Measurements from ENCODE around the gene KLF4. TPM values are rescaled to one million over a fixed set of nuclear protein-coding genes. Genes with fewer than 3 reads are reported as not detected.
A peak's percentile ranks its signal among the peaks of the same experiment; 100 is the strongest.
"Not testable (repeated sequence)": the region's sequence is repeated elsewhere in the genome, so short reads cannot be mapped to it uniquely, and the experiment has no call there.

The KLF4 gene
- total and polyA plus RNA-seq, 7 experiments from 2014 or later, result 0.29 to 266 (median 1.0) TPM; not detected in 2

DNA sequence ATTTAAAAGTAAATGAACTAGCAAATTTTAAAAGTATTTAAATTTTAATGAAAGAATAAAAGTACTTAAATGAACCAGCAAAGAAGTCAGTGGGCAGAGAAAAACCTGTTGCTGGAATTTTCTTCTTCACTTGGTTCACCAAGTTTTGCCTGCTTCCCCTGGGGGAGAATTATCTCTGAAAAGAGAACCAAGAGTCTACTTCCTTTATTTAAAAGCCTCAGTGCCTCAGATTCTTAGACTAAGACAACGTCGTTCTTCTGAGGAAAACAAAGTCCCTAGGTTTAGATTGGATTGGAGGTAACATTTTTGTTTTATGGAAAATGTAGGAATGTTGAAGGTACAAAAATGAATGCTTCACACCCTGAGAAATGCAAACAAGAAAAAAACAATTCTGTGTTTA is 7.4 kb upstream of the KLF4 start:
- Histone ChIP-seq H3K4me1 (ENCODE audit: control insufficient read depth in 2 of 2, insufficient read depth in 2 of 2, low read length in 2 of 2) (no peaks in the 10 kb centered on the region), H3K9me3 (ENCODE audit: control insufficient read depth in 2 of 3, low read length in 3 of 3) (no peaks in the 10 kb centered on the region), H3K4me3 (ENCODE audit: low read length) (no peak overlapping the region), H3K27ac (ENCODE audit: low read depth, low read length) (no peak overlapping the region), H3K36me3 (ENCODE audit: control insufficient read depth in 2 of 3, insufficient read depth in 3 of 3, low read length in 3 of 3) (no peaks in the 10 kb centered on the region), H3K27me3 (ENCODE audit: control insufficient read depth in 2 of 2, insufficient read depth in 2 of 2, low read length in 2 of 2) (no peaks in the 10 kb centered on the region)
- Mint-ChIP-seq H3K4me1 (peaks cover 0 to 4% (median 0%) of the 10 kb centered on the region in 7 donors), H3K27ac (no peak overlapping the region), H3K36me3 (no peaks in the 10 kb centered on the region), H3K9me3 (peaks cover 0 to 5% (median 0%) of the 10 kb centered on the region in 11 donors), H3K27me3 (peaks cover 22 to 36% (median 26%) of the 10 kb centered on the region in 5 donors), H3K4me3 (no peak overlapping the region)
- no peak for DNase-seq
- CTCF ChIA-PET, result no interaction called here
- no peak for ATAC-seq
- intact Hi-C loops (cut with micrococcal nuclease), result loop anchor here in 1 of 2 donors (10.0 kb wide), 1 partner anchor 1618 kb away; the partner anchor contains the start of gene TMEM245
- POLR2A ChIA-PET, result no interaction called here

- no peak overlapping the region for H3K4me3 ChIP-seq (ENCODE audit: low read length)
- DNase-seq (no peak), ATAC-seq (no peak)
- no peak overlapping the region for H3K27ac ChIP-seq (ENCODE audit: low read depth, low read length)
- peaks cover 0 to 5% of the 10 kb centered on the region in 2 donors for H3K4me1 ChIP-seq (ENCODE audit: control insufficient read depth in 2 of 2, insufficient read depth in 2 of 2, low read length in 2 of 2)
- peaks cover 5 to 28% (median 15%) of the 10 kb centered on the region in 7 donors for H3K4me1 Mint-ChIP-seq
- intact Hi-C loops (cut with micrococcal nuclease), result loop anchor here in 1 of 2 donors (5.0 to 10.0 kb wide), 2 partner anchors 1440 to 1622 kb away; partner anchors contain the start of genes ABITRAM, ELP1 and TMEM245
- peaks cover 47 to 55% (median 55%) of the 10 kb centered on the region in 5 donors for H3K27me3 Mint-ChIP-seq
- H3K36me3 ChIP-seq (ENCODE audit: control insufficient read depth in 2 of 3, insufficient read depth in 3 of 3, low read length in 3 of 3), result no peaks in the 10 kb centered on the region
- H3K4me3 Mint-ChIP-seq, result no peak overlapping the region
- H3K9me3 ChIP-seq (ENCODE audit: control insufficient read depth in 2 of 3, low read length in 3 of 3), result no peaks in the 10 kb centered on the region
- H3K27me3 ChIP-seq (ENCODE audit: control insufficient read depth in 2 of 2, insufficient read depth in 2 of 2, low read length in 2 of 2), result peaks cover 0 to 3% of the 10 kb centered on the region in 2 donors
- H3K9me3 Mint-ChIP-seq, result peaks cover 0 to 13% (median 0%) of the 10 kb centered on the region in 11 donors
- H3K27ac Mint-ChIP-seq, result no peak overlapping the region
- ChIA-PET CTCF (no interaction called here), POLR2A (no interaction called here)
- H3K36me3 Mint-ChIP-seq, result no peaks in the 10 kb centered on the region
Observed at GRCh38 chr9:107492381-107492970, 2.9 kb upstream of the KLF4 start.

DNA sequence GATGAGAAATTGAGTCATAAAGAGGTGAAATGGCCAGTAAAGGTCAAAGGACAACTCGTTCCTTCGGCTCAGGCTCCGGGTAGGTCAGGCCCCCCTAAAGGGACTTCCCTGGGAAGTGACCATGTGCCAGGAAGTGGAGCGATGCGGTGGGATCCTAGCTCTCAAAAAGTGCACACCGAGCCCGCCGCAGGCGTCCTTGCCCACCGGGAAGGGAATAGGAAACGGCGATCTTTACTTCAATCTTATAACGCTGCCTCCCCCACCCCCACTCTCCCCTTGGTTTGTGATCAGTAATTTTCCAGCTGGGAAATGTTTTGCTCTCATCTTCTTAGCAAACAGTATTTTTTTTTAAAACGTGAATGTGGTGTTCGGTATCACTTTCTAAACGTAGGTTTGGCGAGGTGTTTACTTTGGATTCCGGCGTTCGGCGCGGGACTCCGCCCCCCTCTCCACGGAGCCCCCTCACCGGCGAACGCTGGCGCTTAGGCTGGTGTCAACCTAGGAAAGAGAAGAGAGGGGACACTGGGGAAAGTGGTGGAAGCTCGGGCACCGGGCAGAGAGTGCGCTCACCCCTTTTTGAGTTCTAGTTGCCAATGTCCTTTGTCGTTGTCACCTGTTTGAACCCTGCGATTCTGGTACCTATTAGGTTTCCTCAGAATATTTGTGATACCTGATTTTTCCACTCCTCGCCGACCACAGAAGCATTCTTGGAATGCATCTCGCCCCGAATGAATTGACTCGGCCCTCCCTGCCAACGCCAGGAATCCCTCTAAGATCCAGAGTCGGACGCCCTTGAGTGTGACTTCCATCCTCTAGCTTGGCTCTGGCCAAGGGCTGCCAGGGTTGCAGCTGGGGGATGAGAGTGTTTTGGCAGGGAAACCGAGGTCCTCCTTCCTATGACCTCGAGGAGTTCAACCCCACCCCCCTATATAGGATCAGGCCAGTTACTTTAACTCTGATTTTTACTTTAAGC is 1.8 kb upstream of the KLF4 start:
- no peak overlapping the region for H3K4me3 ChIP-seq (ENCODE audit: low read length)
- DNase-seq (no peak), ATAC-seq (no peak)
- POLR2A ChIA-PET, result no interaction called here
- no peaks in the 10 kb centered on the region for H3K36me3 ChIP-seq (ENCODE audit: control insufficient read depth in 2 of 3, insufficient read depth in 3 of 3, low read length in 3 of 3)
- peak overlapping the region; percentile 7 to 85 (median 58) for H3K4me3 Mint-ChIP-seq
- intact Hi-C loops (cut with micrococcal nuclease), result loop anchor here in 1 of 2 donors (5.0 to 10.0 kb wide), 2 partner anchors 1441 to 1623 kb away; partner anchors contain the start of genes ABITRAM, ELP1 and TMEM245
- peak overlapping the region in 1 of 9 donors; percentile 2 for H3K27ac Mint-ChIP-seq
- peaks cover 0 to 13% (median 0%) of the 10 kb centered on the region in 11 donors for H3K9me3 Mint-ChIP-seq
- H3K4me1 ChIP-seq (ENCODE audit: control insufficient read depth in 2 of 2, insufficient read depth in 2 of 2, low read length in 2 of 2), result peaks cover 0 to 5% of the 10 kb centered on the region in 2 donors
- H3K27ac ChIP-seq (ENCODE audit: low read depth, low read length), result no peak overlapping the region
- peaks cover 52 to 65% (median 63%) of the 10 kb centered on the region in 5 donors for H3K27me3 Mint-ChIP-seq
- CTCF ChIA-PET, result no interaction called here
- H3K9me3 ChIP-seq (ENCODE audit: control insufficient read depth in 2 of 3, low read length in 3 of 3), result no peaks in the 10 kb centered on the region
- H3K36me3 Mint-ChIP-seq, result no peaks in the 10 kb centered on the region
- peaks cover 5 to 28% (median 15%) of the 10 kb centered on the region in 7 donors for H3K4me1 Mint-ChIP-seq
- H3K27me3 ChIP-seq (ENCODE audit: control insufficient read depth in 2 of 2, insufficient read depth in 2 of 2, low read length in 2 of 2), result peaks cover 0 to 3% of the 10 kb centered on the region in 2 donors

DNA sequence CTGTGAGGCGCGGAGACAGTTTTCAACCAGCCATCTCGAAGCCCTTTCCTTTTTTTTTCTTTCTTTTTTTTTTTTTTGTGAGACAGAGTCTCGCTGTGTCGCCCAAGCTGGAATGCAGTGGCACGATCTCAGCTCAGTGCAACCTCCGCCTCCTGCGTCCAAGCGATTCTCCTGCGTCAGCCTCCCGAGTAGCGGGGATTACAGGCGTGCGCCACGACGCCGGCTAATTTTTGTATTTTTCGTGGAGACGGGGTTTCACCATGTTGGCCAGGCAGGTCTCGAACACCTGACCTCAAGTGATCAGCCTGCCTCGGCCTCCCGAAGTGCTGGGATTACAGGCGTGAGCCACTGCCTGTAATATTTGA is 1.0 kb upstream of the KLF4 start:
- Mint-ChIP-seq H3K27me3 (peaks cover 56 to 71% (median 66%) of the 10 kb centered on the region in 5 donors), H3K4me1 (peaks cover 5 to 28% (median 15%) of the 10 kb centered on the region in 7 donors), H3K4me3 (peak overlapping the region; percentile 47 to 85 (median 69)), H3K27ac (peak overlapping the region in 1 of 9 donors; percentile 80), H3K9me3 (peaks cover 0 to 13% (median 0%) of the 10 kb centered on the region in 11 donors)
- ATAC-seq; POLR2A ChIA-PET; H3K27me3 ChIP-seq (ENCODE audit: control insufficient read depth in 2 of 2, insufficient read depth in 2 of 2, low read length in 2 of 2); CTCF ChIA-PET; H3K36me3 Mint-ChIP-seq; H3K27ac ChIP-seq (ENCODE audit: low read depth, low read length); H3K4me1 ChIP-seq (ENCODE audit: control insufficient read depth in 2 of 2, insufficient read depth in 2 of 2, low read length in 2 of 2); H3K4me3 ChIP-seq (ENCODE audit: low read length); H3K9me3 ChIP-seq (ENCODE audit: control insufficient read depth in 2 of 3, low read length in 3 of 3); H3K36me3 ChIP-seq (ENCODE audit: control insufficient read depth in 2 of 3, insufficient read depth in 3 of 3, low read length in 3 of 3); DNase-seq: not testable (repeated sequence)
- intact Hi-C loops (cut with micrococcal nuclease), result loop anchor here in 1 of 2 donors (5.0 to 10.0 kb wide), 2 partner anchors 1442 to 1624 kb away; partner anchors contain the start of genes ABITRAM, ELP1 and TMEM245

- H3K27ac ChIP-seq (ENCODE audit: low read depth, low read length), result no peak overlapping the region
- peaks cover 0 to 5% of the 10 kb centered on the region in 2 donors for H3K4me1 ChIP-seq (ENCODE audit: control insufficient read depth in 2 of 2, insufficient read depth in 2 of 2, low read length in 2 of 2)
- DNase-seq (peak in 1 of 9 donors; percentile 11), ATAC-seq (no peak)
- H3K4me3 ChIP-seq (ENCODE audit: low read length), result no peak overlapping the region
- H3K36me3 ChIP-seq (ENCODE audit: control insufficient read depth in 2 of 3, insufficient read depth in 3 of 3, low read length in 3 of 3), result no peaks in the 10 kb centered on the region
- Mint-ChIP-seq H3K27ac (peak overlapping the region in 1 of 9 donors; percentile 63), H3K36me3 (no peaks in the 10 kb centered on the region), H3K9me3 (peaks cover 0 to 13% (median 0%) of the 10 kb centered on the region in 11 donors), H3K4me3 (peak overlapping the region; percentile 59 to 78 (median 68)), H3K27me3 (peaks cover 48 to 69% (median 56%) of the 10 kb centered on the region in 5 donors), H3K4me1 (peaks cover 5 to 28% (median 15%) of the 10 kb centered on the region in 7 donors)
- H3K9me3 ChIP-seq (ENCODE audit: control insufficient read depth in 2 of 3, low read length in 3 of 3), result no peaks in the 10 kb centered on the region
- ChIA-PET POLR2A (no interaction called here), CTCF (no interaction called here)
- peaks cover 0 to 3% of the 10 kb centered on the region in 2 donors for H3K27me3 ChIP-seq (ENCODE audit: control insufficient read depth in 2 of 2, insufficient read depth in 2 of 2, low read length in 2 of 2)
- intact Hi-C loops (cut with micrococcal nuclease), result loop anchor here in 1 of 2 donors (2.0 to 5.0 kb wide), 2 partner anchors 206 to 1078 kb away; partner anchors contain the start of gene RAD23B
Observed at GRCh38 chr9:107489144-107489673, 360 bp downstream of the KLF4 start.

Data from naive thymus-derived CD4-positive, alpha-beta T cell (primary cell).